ENCODE data around the gene MTHFD2L. TPM values are rescaled to one million over a fixed set of nuclear protein-coding genes. Genes with fewer than 3 reads are reported as not detected.

Gene MTHFD2L
- polyA plus RNA-seq, 3 donors = 4.3 to 7.0 (median 4.8) TPM

GRCh38 chr4:74254386-74254785, 96.5 kb downstream of the MTHFD2L start:
- H3K4me3 Mint-ChIP-seq = no peak overlapping the region
- Histone ChIP-seq H3K36me3 (replicated peaks in 1 of 2; ENCODE audit: control insufficient read depth in 1 of 2, insufficient read depth in 2 of 2, low read length in 2 of 2) (no peaks in the 10 kb centered on the region), H3K79me2 (ENCODE audit: insufficient read depth, low read length) (no peaks in the 10 kb centered on the region), H3K4me2 (replicated peaks; ENCODE audit: extremely low read depth, low read length, poor library complexity, severe bottlenecking) (no peak overlapping the region), H4K20me1 (ENCODE audit: insufficient read depth, low read length) (no peaks in the 10 kb centered on the region), H3K4me1 (ENCODE audit: control insufficient read depth in 1 of 2, insufficient read depth in 2 of 2, low read length in 2 of 2) (no peaks in the 10 kb centered on the region), H3K27me3 (ENCODE audit: control insufficient read depth in 2 of 2, insufficient read depth in 2 of 2, low read length in 2 of 2) (no peaks in the 10 kb centered on the region), H3K9me3 (replicated peaks in 1 of 2; ENCODE audit: control insufficient read depth in 1 of 2, insufficient read depth in 1 of 2, low read length in 2 of 2) (peaks cover 14 to 24% of the 10 kb centered on the region in 2 donors), H3K9ac (ENCODE audit: insufficient read depth, low read length, poor library complexity, severe bottlenecking) (no peak overlapping the region), H3K27ac (ENCODE audit: low read depth in 1 of 2, low read length in 2 of 2) (no peak overlapping the region), H3K4me3 (replicated peaks in 1 of 3; ENCODE audit: low read depth in 2 of 3, low read length in 3 of 3) (no peak overlapping the region), H2AFZ (ENCODE audit: insufficient read depth, low read depth, low read length, poor library complexity, severe bottlenecking) (no peak overlapping the region)
- intact Hi-C loops (cut with micrococcal nuclease) = no loop called here
- no peaks in the 10 kb centered on the region for H3K27me3 Mint-ChIP-seq (ENCODE audit: low read depth in 3 of 3)
- peaks cover 6 to 10% of the 10 kb centered on the region in 2 donors for H3K36me3 Mint-ChIP-seq
- TF ChIP-seq CTCF (IDR thresholded peaks at IDR 0.05) = no peak
- no peak overlapping the region for H3K27ac Mint-ChIP-seq
- H3K4me1 Mint-ChIP-seq = no peaks in the 10 kb centered on the region
- H3K9me3 Mint-ChIP-seq = peaks cover 12 to 23% (median 19%) of the 10 kb centered on the region in 7 donors
- no CpG with 5 or more reads among the region's 1 CpG for WGBS (ENCODE audit: insufficient coverage)
- no peak for DNase-seq

DNA sequence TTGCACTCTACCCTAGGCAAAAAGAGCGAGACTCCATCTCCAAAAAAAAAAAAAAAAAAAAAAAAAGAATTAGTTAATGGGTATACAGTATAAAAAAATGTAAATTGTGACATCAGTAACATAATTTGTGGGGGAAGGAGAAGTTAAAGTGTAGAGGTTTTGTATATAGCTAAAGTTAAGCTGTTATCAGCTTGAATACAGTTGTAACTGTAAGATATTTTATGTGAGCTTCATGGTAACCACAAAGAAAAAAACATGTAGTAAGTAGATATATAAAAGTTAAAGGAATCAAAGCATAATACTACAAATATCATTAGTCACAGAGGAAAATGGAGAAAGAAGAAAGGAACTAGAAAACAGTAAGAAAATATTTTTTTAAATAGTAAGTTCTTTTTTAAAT, 97.2 kb downstream of the MTHFD2L start:
- Mint-ChIP-seq H3K4me3 (no peak overlapping the region), H3K9me3 (peaks cover 12 to 20% (median 18%) of the 10 kb centered on the region in 7 donors), H3K27ac (no peak overlapping the region), H3K36me3 (peaks cover 6 to 8% of the 10 kb centered on the region in 2 donors), H3K27me3 (ENCODE audit: low read depth in 3 of 3) (no peaks in the 10 kb centered on the region), H3K4me1 (no peaks in the 10 kb centered on the region)
- WGBS (ENCODE audit: insufficient coverage) = no CpG with 5 or more reads among the region's 1 CpG
- no peaks in the 10 kb centered on the region for H3K4me1 ChIP-seq (ENCODE audit: control insufficient read depth in 1 of 2, insufficient read depth in 2 of 2, low read length in 2 of 2)
- H4K20me1 ChIP-seq (ENCODE audit: insufficient read depth, low read length) = no peaks in the 10 kb centered on the region
- H3K9ac ChIP-seq (ENCODE audit: insufficient read depth, low read length, poor library complexity, severe bottlenecking) = no peak overlapping the region
- H3K4me3 ChIP-seq (replicated peaks in 1 of 3; ENCODE audit: low read depth in 2 of 3, low read length in 3 of 3) = no peak overlapping the region
- no peaks in the 10 kb centered on the region for H3K79me2 ChIP-seq (ENCODE audit: insufficient read depth, low read length)
- H3K9me3 ChIP-seq (replicated peaks in 1 of 2; ENCODE audit: control insufficient read depth in 1 of 2, insufficient read depth in 1 of 2, low read length in 2 of 2) = peaks cover 14 to 24% of the 10 kb centered on the region in 2 donors
- no peak for DNase-seq
- no peak for TF ChIP-seq CTCF (IDR thresholded peaks at IDR 0.05)
- no peaks in the 10 kb centered on the region for H3K36me3 ChIP-seq (replicated peaks in 1 of 2; ENCODE audit: control insufficient read depth in 1 of 2, insufficient read depth in 2 of 2, low read length in 2 of 2)
- H3K4me2 ChIP-seq (replicated peaks; ENCODE audit: extremely low read depth, low read length, poor library complexity, severe bottlenecking) = no peak overlapping the region
- no peak overlapping the region for H3K27ac ChIP-seq (ENCODE audit: low read depth in 1 of 2, low read length in 2 of 2)
- intact Hi-C loops (cut with micrococcal nuclease) = no loop called here
- H2AFZ ChIP-seq (ENCODE audit: insufficient read depth, low read depth, low read length, poor library complexity, severe bottlenecking) = no peak overlapping the region
- H3K27me3 ChIP-seq (ENCODE audit: control insufficient read depth in 2 of 2, insufficient read depth in 2 of 2, low read length in 2 of 2) = no peaks in the 10 kb centered on the region

Data from CD14-positive monocyte (primary cell).